ENCODE data around the gene APOC1.

DNA sequence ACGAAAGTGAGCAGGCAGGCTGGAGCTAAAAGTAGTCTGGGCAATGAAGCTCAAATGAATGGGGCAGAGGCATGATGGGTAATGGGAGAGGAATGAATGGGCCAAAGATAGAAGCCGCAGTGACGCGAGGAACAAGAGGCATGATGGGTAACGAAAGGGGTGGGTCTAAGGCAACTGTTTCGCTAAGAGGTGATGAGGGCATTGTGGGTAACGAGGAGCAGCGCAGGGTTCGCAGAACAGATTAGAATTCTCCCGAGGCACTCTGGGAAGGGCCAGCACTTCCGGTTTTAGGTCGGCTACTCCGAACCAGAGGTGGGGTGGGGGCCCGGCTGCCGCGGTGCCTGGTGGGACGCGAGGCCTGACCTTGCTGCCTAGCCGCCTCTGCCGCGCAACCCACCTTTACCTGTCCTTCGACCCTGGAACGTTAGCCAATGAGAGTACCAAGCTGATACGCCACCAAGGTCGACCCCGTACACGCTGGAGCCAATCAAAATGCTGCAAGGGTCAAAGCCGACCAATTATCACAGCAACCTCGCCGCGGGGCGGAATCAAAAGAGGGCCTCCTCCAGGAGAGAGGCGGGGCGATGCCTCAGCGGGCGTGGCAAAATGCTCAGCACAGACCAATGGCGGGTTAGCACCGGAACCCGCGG is 23.9 kb upstream of the APOC1 start:
- TF ChIP-seq, protein P1, sequence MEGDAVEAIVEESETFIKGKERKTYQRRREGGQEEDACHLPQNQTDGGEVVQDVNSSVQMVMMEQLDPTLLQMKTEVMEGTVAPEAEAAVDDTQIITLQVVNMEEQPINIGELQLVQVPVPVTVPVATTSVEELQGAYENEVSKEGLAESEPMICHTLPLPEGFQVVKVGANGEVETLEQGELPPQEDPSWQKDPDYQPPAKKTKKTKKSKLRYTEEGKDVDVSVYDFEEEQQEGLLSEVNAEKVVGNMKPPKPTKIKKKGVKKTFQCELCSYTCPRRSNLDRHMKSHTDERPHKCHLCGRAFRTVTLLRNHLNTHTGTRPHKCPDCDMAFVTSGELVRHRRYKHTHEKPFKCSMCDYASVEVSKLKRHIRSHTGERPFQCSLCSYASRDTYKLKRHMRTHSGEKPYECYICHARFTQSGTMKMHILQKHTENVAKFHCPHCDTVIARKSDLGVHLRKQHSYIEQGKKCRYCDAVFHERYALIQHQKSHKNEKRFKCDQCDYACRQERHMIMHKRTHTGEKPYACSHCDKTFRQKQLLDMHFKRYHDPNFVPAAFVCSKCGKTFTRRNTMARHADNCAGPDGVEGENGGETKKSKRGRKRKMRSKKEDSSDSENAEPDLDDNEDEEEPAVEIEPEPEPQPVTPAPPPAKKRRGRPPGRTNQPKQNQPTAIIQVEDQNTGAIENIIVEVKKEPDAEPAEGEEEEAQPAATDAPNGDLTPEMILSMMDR (IDR thresholded peaks at IDR 0.05) = peak in 2 of 7 experiments; percentile 12 to 19
- peak; percentile 39 to 45 (median 45) for TF ChIP-seq POLR2A (IDR thresholded peaks at IDR 0.05)

All from body of pancreas (tissue), 4 donors.